CD4-positive, alpha-beta T cell treated with Interleukin-6 for 4 hours (primary cell): ENCODE data around the gene SDK2.

Experiments used
- DNase-seq: peaks from one replicate; pipeline ENCODE4 v3.0.0-alpha.2; 2020; ENCODE audit warnings: mixed read lengths

SDK2 gene

DNA sequence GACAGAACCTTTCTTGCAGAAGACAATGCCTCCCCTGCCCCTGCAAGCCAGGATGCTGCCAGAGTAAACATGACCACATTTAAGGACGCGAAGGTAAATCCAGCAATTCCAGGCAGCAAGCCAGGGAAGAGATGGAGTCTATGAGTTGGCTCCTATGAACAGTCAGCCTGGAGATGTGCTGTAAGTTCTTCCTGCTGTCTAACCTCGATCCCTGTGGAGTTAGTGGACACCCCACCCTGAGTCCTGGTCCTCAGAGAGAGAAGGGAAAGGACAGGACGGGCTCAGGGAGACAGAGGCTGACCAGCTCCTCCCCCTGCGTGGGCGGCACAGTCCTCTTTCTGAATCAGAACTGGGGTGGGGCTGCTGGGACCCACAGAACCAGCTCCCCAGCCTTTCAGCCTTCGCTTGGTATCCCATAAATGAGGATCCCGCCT lies 357.4 kb downstream of the SDK2 start:
- DNase-seq = no peak

DNA sequence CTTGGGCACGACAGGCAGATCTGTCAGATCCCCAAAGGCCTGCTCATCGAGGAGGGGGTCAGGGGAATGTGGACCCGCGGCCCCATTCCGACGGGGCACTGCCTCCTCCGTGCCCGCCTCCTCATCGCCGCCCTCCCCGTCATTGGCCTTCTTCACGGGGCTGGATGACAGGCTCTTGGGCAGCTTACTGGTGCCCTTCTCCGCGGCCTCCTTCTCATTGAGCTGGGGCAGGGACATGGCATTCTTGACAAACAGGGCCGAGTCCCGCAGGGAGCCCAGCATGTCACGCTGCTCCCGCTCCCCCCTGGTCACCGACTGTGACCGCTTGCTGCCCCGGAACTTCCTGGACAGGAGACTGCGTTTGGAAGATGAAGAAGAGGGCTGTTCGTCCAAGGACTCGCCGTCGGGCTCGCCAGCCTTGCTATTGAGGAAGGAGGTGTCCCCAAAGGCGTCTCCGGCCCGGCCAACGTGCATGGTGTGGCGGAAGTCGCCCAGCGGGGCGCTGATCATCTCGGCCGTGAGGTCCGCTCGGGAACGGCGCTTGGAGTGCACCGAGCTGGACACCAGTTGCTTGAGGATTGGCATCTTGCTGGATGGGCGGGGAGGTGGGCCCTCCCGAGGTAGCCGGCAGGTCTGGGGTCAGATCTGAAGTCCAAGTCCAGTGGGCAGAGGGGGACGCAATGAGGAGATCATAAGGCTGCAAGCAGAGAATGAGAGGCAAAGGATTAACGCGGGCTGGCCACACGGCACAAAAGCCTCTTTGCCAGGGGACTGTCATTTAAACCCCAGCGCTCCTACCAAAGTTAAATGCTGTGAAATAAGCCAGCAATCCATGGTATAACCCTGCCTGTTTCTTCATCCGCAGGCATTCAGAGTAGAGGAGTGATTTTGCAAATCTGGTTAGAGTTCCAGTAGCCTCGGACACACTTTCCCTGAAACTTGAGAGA lies 358.1 kb downstream of the SDK2 start:
- no peak for DNase-seq

DNA sequence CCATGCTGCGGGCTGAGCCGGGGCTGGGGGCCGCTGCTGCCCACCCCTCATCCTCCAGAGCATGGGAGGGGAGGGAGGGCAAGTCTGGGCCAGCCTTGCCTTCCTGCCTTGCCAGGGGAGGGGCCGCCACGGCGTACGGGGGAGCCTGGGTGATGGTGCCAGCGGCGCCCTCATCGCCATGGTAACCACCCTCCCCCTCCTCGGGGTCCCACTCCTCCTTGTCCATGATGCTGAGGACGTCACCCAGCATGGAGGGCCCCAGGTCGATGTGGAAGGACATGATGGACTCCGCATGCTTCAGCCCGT lies 358.7 kb downstream of the SDK2 start:
- DNase-seq = no peak

DNA sequence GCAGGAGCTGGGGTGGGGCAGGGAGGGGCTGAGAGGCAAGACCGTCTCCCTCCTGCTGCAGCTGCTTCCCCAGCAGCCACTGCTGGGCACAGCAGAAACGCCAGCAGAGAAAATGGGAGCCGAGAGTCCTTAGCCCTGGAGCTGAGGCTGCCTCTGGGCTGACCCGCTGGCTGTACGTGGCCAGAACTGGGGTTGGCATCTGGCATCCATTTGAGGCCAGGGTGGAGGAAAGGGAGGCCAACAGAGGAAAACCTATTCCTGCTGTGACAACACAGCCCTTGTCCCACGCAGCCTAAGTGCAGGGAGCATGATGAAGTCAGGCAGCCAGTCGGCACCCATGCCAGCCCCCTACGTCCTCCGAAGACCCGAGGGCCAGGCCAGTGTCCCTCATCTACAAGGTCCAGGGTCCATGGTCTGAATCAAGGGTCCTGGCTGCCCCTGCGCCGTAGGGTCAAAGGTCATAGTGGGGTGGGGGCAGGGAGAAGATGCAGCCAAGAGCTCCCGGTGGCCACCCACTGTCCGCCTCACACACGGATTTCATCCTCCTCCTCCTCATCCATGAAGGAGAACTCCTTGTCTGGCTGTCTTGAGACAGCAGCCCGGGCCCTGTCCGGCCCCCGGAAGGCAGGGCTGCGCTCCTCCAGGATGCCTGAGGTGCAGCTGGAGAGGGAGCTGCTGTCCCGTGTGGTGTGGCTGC lies 359.2 kb downstream of the SDK2 start:
- no peak for DNase-seq
